IMR-90 (cell line): ENCODE data around the gene ZBTB8B. TPM values are rescaled to one million over a fixed set of nuclear protein-coding genes. Genes with fewer than 3 reads are reported as not detected.
"Not testable (repeated sequence)": the region's sequence is repeated elsewhere in the genome, so short reads cannot be mapped to it uniquely, and the experiment has no call there.

ENCODE experiments used
- ATAC-seq: fragments of 200-7000 bp; cut with Tn5 transposase; 2 replicates; pipeline ENCODE4 v1.9.1; 2020; ENCODE audit warnings: low read depth, mild to moderate bottlenecking, moderate library complexity
- BruUV-seq: library from RNA; stranded (reverse); fragments of 400-500 nt; replicated peaks from 2 replicates; lab custom pipeline; 2021; lab: Mats Ljungman, UMichigan
- CTCF ChIA-PET: fragments of 300-600 bp; formaldehyde crosslinking; extraction: SDS; loops from one replicate; lab custom pipeline; 2021; ENCODE audit warnings: antibody characterized with exemption; lab: Yijun Ruan, JAX
- POLR2A ChIA-PET: fragments of 300-600 bp; sonication (Branson Sonifier 250); formaldehyde crosslinking; loops from one replicate; lab custom pipeline; 2022; ENCODE audit warnings: antibody characterized with exemption; ENCODE audit not compliant: unreplicated experiment; lab: Charles Lee
- DNase-seq: peaks from one replicate; pipeline ENCODE4 v3.0.0; 2013
- H2AFZ ChIP-seq: replicated peaks from 2 replicates; pipeline ENCODE3; 2013; ENCODE audit warnings: low read length, mild to moderate bottlenecking; ENCODE audit not compliant: poor library complexity
- H2AK5ac ChIP-seq: 2 replicates; pipeline ENCODE4 v1.6.1; 2013; ENCODE audit warnings: low read depth, low read length, inconsistent platforms
- H2AK9ac ChIP-seq: replicated peaks from 2 replicates; pipeline ENCODE3; 2013; ENCODE audit warnings: mild to moderate bottlenecking, low read depth, low read length, moderate library complexity; ENCODE audit not compliant: poor library complexity
- H2BK120ac ChIP-seq: 2 replicates; pipeline ENCODE4 v1.6.1; 2013; ENCODE audit warnings: low read depth, low read length, inconsistent platforms
- H2BK15ac ChIP-seq: 3 replicates; pipeline ENCODE4 v1.6.1; 2013; ENCODE audit warnings: low read depth, low read length, inconsistent platforms
- H2BK20ac ChIP-seq: 2 replicates; pipeline ENCODE4 v1.6.1; 2013; ENCODE audit warnings: low read depth, mild to moderate bottlenecking, inconsistent platforms, low read length, moderate library complexity
- H2BK5ac ChIP-seq: 2 replicates; pipeline ENCODE4 v1.6.1; 2013; ENCODE audit warnings: mild to moderate bottlenecking, low read depth, low read length, inconsistent platforms; ENCODE audit not compliant: poor library complexity, severe bottlenecking
- H3K14ac ChIP-seq: replicated peaks from 2 replicates; pipeline ENCODE4 v1.6.1; 2013; ENCODE audit warnings: low read depth, low read length, inconsistent platforms
- H3K18ac ChIP-seq: 2 replicates; pipeline ENCODE4 v1.6.1; 2013; ENCODE audit warnings: low read depth, low read length, control low read depth
- H3K23ac ChIP-seq: 2 replicates; pipeline ENCODE4 v1.6.1; 2013; ENCODE audit warnings: low read depth, low read length, inconsistent platforms
- H3K27ac ChIP-seq: 2 replicates; pipeline ENCODE4 v1.5.1; 2013; ENCODE audit warnings: mild to moderate bottlenecking, control low read depth, low read length; ENCODE audit not compliant: insufficient read depth
- H3K27me3 ChIP-seq: 2 replicates; pipeline ENCODE4 v1.6.1; 2013; ENCODE audit warnings: low read length; ENCODE audit not compliant: control insufficient read depth, insufficient read depth
- H3K36me3 ChIP-seq: 2 replicates; pipeline ENCODE4 v1.6.1; 2013; ENCODE audit warnings: low read length, mixed read lengths; ENCODE audit not compliant: control insufficient read depth, insufficient read depth
- H3K4ac ChIP-seq: 2 replicates; pipeline ENCODE4 v1.6.1; 2013; ENCODE audit warnings: low read depth, low read length, inconsistent platforms
- H3K4me1 ChIP-seq: 2 replicates; pipeline ENCODE4 v1.6.1; 2013; ENCODE audit warnings: low read length, mixed read lengths; ENCODE audit not compliant: control insufficient read depth, insufficient read depth
- H3K4me2 ChIP-seq: 2 replicates; pipeline ENCODE4 v1.6.1; 2013; ENCODE audit warnings: low read depth, mild to moderate bottlenecking, control low read depth, low read length, moderate library complexity
- H3K4me3 ChIP-seq: 2 replicates; pipeline ENCODE4 v1.5.1; 2013; ENCODE audit warnings: low read depth, mild to moderate bottlenecking, control low read depth, low read length, moderate library complexity; ENCODE audit not compliant: insufficient read depth
- H3K56ac ChIP-seq: 2 replicates; pipeline ENCODE4 v1.6.1; 2013; ENCODE audit warnings: low read length, inconsistent platforms; ENCODE audit not compliant: insufficient read depth; ENCODE audit errors: extremely low read depth
- H3K79me1 ChIP-seq, 2 experiments: 2 replicates each; pipeline ENCODE4 v1.6.1; 2013; ENCODE audit warnings: low read length in 2 of 2, inconsistent platforms in 1 of 2, low read depth in 1 of 2
- H3K9ac ChIP-seq: 2 replicates; pipeline ENCODE4 v1.6.1; 2013; ENCODE audit warnings: low read depth, low read length, control low read depth
- H3K9me1 ChIP-seq: 2 replicates; pipeline ENCODE4 v1.6.1; 2013; ENCODE audit warnings: low read length, inconsistent platforms; ENCODE audit not compliant: insufficient read depth
- H3K9me3 ChIP-seq: 2 replicates; pipeline ENCODE4 v1.6.1; 2013; ENCODE audit warnings: low read length; ENCODE audit not compliant: control insufficient read depth, insufficient read depth
- H4K20me1 ChIP-seq: 2 replicates; pipeline ENCODE4 v1.6.1; 2013; ENCODE audit warnings: low read length, inconsistent platforms; ENCODE audit not compliant: insufficient read depth
- H4K5ac ChIP-seq: 2 replicates; pipeline ENCODE4 v1.6.1; 2013; ENCODE audit warnings: mild to moderate bottlenecking, low read depth, low read length, control low read depth
- H4K8ac ChIP-seq, 2 experiments: 2 replicates each; pipeline ENCODE4 v1.6.1; 2013; ENCODE audit warnings: low read depth in 2 of 2, low read length in 2 of 2, control low read depth in 1 of 2, inconsistent platforms in 1 of 2
- H4K91ac ChIP-seq: 2 replicates; pipeline ENCODE4 v1.6.1; 2013; ENCODE audit warnings: low read depth, low read length, inconsistent platforms; ENCODE audit not compliant: insufficient read depth
- WGBS, 2 experiments: methylation state at CpG; one replicate each; pipeline versions ENCODE4 v1.1.5 to v1.1.7; 2013; ENCODE audit warnings: missing lambda C conversion rate in 2 of 2; ENCODE audit not compliant: insufficient read length in 1 of 2; ENCODE audit errors: extremely low coverage in 2 of 2; 5-methylcytosine and 5-hydroxymethylcytosine counted together
- dilution Hi-C: fragments of 300-500 bp; cut with HindIII; formaldehyde crosslinking; loops from one replicate; pipeline ENCODE4 v1.14.3; 2018; ENCODE audit warnings: low sequenced_read_pairs; ENCODE audit not compliant: unreplicated experiment
- in situ Hi-C: fragments of 300-500 bp; cut with MboI; formaldehyde crosslinking; loops from 3 replicates; pipeline ENCODE4 v1.14.3; 2019; ENCODE audit warnings: low sequenced_read_pairs, inconsistent platforms, mixed read lengths
- intact Hi-C: fragments of 100-400 bp; cut with micrococcal nuclease; formaldehyde crosslinking; loops from 2 replicates; pipeline ENCODE4 v1.10.0; 2022
- polyA plus RNA-seq, 3 experiments: library from polyadenylated mRNA; depleted of rRNA; stranded (reverse); fragments of >200 nt; gene quantifications; 2 replicates each; pipeline ENCODE4 v1.2.3, GENCODE V29; 2012; ENCODE audit warnings: low replicate concordance in 1 of 3
- total RNA-seq: library from RNA; depleted of rRNA; stranded (reverse); fragments of >200 nt; gene quantifications from 2 replicates; pipeline ENCODE4 v1.2.3, GENCODE V29; 2012

The ZBTB8B gene
- total and polyA plus RNA-seq, 2 of the 4 experiments (the other 2 are of a cell fraction): not detected

- H4K91ac ChIP-seq, H3K4me2 ChIP-seq, BruUV-seq, H3K9ac ChIP-seq, H3K23ac ChIP-seq, H3K27me3 ChIP-seq, ATAC-seq, H2AK5ac ChIP-seq, intact Hi-C loops, H3K56ac ChIP-seq, H4K5ac ChIP-seq, H2BK120ac ChIP-seq, H3K18ac ChIP-seq, H3K4me3 ChIP-seq, H3K9me1 ChIP-seq, H3K14ac ChIP-seq, H2BK20ac ChIP-seq, H3K79me1 ChIP-seq, DNase-seq, H3K9me3 ChIP-seq, H2BK15ac ChIP-seq, dilution Hi-C loops, H2AFZ ChIP-seq, H3K4me1 ChIP-seq, H4K8ac ChIP-seq, H2AK9ac ChIP-seq, in situ Hi-C loops, H2BK5ac ChIP-seq, H3K27ac ChIP-seq, POLR2A ChIA-PET, H3K4ac ChIP-seq, CTCF ChIA-PET, H3K36me3 ChIP-seq, H4K20me1 ChIP-seq: not testable (repeated sequence)
- no CpG with 5 or more reads among the region's 4 CpGs for WGBS, 2 experiments
Measured at GRCh38 chr1:32438777-32439176, 26.1 kb upstream of the ZBTB8B start.

- in situ Hi-C loops, H3K4me3 ChIP-seq, H2AK9ac ChIP-seq, BruUV-seq, H2AFZ ChIP-seq, H3K56ac ChIP-seq, intact Hi-C loops, H3K18ac ChIP-seq, CTCF ChIA-PET, H4K20me1 ChIP-seq, H2AK5ac ChIP-seq, POLR2A ChIA-PET, H3K4me2 ChIP-seq, H3K27ac ChIP-seq, H3K4me1 ChIP-seq, dilution Hi-C loops, H3K9me1 ChIP-seq, H4K91ac ChIP-seq, DNase-seq, H3K23ac ChIP-seq, ATAC-seq, H4K8ac ChIP-seq, H3K4ac ChIP-seq, H3K9ac ChIP-seq, H2BK20ac ChIP-seq, H3K14ac ChIP-seq, H2BK120ac ChIP-seq, H3K9me3 ChIP-seq, H3K79me1 ChIP-seq, H4K5ac ChIP-seq, H2BK15ac ChIP-seq, H3K36me3 ChIP-seq, H2BK5ac ChIP-seq: not testable (repeated sequence)
- no CpG with 5 or more reads among the region's 10 CpGs for WGBS, 2 experiments
- peaks cover 12% of the 10 kb centered on the region for H3K27me3 ChIP-seq
Measured at GRCh38 chr1:32441467-32441866, 23.4 kb upstream of the ZBTB8B start.
